ENCODE measurements around the gene ADGRL2.

Gene ADGRL2

GRCh38 chr1:81792184-81792583, 8.6 kb upstream of the ADGRL2 start:
- no peaks in the 10 kb centered on the region for H3K9me3 ChIP-seq (ENCODE audit: control insufficient read depth, insufficient read depth, low read length)
- H3K36me3 ChIP-seq (ENCODE audit: control insufficient read depth, insufficient read depth, low read length) = no peaks in the 10 kb centered on the region
- no peak overlapping the region for H3K27ac ChIP-seq (ENCODE audit: low read length)
- no peak overlapping the region for H3K4me3 ChIP-seq (ENCODE audit: low read length)
- DNase-seq (ENCODE audit: low read depth, low spot score) = no peak
- no peaks in the 10 kb centered on the region for H3K27me3 ChIP-seq (ENCODE audit: control insufficient read depth, insufficient read depth, low read length)
- no CpG with 5 or more reads among the region's 2 CpGs for WGBS (ENCODE audit: insufficient coverage, insufficient read length)
- no peaks in the 10 kb centered on the region for H3K4me1 ChIP-seq (ENCODE audit: control insufficient read depth, insufficient read depth, low read length)

DNA sequence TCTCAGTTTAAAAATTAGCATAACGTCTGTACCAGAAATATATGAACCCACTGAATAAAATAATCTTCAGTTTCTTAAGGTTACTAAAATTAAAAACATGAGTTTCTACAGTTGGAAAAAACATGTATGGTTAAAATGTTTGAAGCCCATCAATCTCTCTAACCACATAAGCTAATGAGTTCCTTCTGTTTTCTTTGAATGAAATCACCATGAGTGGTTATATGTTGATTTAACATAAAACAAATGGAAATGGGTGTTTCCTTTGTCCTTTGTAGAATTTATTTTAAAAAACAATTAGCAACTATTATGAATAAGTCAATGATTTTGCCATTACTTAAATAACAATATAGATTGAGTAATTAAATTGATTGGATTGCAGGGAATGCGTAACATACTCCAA, 3.0 kb upstream of the ADGRL2 start:
- Histone ChIP-seq H3K27ac (ENCODE audit: low read length) (no peak overlapping the region), H3K9me3 (ENCODE audit: control insufficient read depth, insufficient read depth, low read length) (no peaks in the 10 kb centered on the region), H3K27me3 (ENCODE audit: control insufficient read depth, insufficient read depth, low read length) (no peaks in the 10 kb centered on the region), H3K36me3 (ENCODE audit: control insufficient read depth, insufficient read depth, low read length) (no peaks in the 10 kb centered on the region), H3K4me3 (ENCODE audit: low read length) (no peak overlapping the region), H3K4me1 (ENCODE audit: control insufficient read depth, insufficient read depth, low read length) (no peaks in the 10 kb centered on the region)
- DNase-seq (ENCODE audit: low read depth, low spot score) = no peak
- no CpG with 5 or more reads among the region's 2 CpGs for WGBS (ENCODE audit: insufficient coverage, insufficient read length)

GRCh38 chr1:81799939-81800694, 617 bp upstream of the ADGRL2 start:
- H3K36me3 ChIP-seq (ENCODE audit: control insufficient read depth, insufficient read depth, low read length) = no peaks in the 10 kb centered on the region

DNA sequence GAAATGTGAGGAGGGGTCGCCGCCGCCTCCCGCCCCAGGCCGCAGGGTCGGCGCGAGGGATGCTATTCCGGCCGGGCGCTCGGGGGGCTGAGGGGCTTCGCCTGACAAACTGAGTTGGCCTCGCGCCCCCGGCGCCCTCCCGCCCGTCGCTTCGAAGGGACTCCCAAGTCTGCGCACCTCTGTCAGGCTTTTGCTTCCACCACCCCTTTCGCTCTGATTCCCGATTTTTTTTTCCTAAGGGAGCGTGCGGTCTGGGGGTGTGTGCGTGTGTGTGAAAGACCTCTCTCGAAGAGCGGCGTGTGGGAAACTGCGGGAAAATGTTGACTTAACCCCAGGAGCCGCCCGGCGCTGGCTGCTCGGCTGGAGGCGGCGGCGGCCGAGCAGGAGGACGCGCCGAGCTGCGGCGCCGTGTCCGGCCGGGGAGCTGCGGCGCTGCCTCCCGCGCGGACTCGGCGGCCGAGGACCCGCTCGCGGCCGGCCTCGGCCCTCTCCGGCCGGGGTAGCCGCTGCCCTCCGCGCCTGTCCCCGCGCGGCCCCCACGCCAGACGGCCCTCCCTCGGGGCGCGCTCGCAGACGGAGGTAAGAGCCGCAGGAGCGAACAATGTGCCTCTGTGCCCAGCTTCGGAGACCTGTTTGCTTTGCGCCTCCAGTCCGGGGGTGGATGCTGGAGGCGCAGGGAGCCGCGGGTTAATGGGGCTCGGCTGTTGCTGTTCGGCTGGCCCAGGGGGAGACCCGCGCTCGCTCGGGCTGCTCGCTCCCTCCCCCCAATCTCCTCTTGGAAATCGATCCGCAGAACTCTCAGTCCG, 1.1 kb downstream of the ADGRL2 start:
- Histone ChIP-seq H3K4me3 (ENCODE audit: low read length) (peak overlapping the region; percentile 90), H3K27me3 (ENCODE audit: control insufficient read depth, insufficient read depth, low read length) (no peaks in the 10 kb centered on the region), H3K27ac (ENCODE audit: low read length) (no peak overlapping the region), H3K36me3 (ENCODE audit: control insufficient read depth, insufficient read depth, low read length) (no peaks in the 10 kb centered on the region), H3K4me1 (ENCODE audit: control insufficient read depth, insufficient read depth, low read length) (no peaks in the 10 kb centered on the region), H3K9me3 (ENCODE audit: control insufficient read depth, insufficient read depth, low read length) (no peaks in the 10 kb centered on the region)
- no peak for DNase-seq (ENCODE audit: low read depth, low spot score)
- WGBS (ENCODE audit: insufficient coverage, insufficient read length) = no CpG with 5 or more reads among the region's 93 CpGs

More at GRCh38 chr1:81799939-81800694, 617 bp upstream of the ADGRL2 start:
- Histone ChIP-seq H3K27me3 (ENCODE audit: control insufficient read depth, insufficient read depth, low read length) (no peaks in the 10 kb centered on the region), H3K27ac (ENCODE audit: low read length) (no peak overlapping the region), H3K4me3 (ENCODE audit: low read length) (peak overlapping the region; percentile 90; the same call in 1 of the 2 replicates), H3K4me1 (ENCODE audit: control insufficient read depth, insufficient read depth, low read length) (no peaks in the 10 kb centered on the region), H3K9me3 (ENCODE audit: control insufficient read depth, insufficient read depth, low read length) (no peaks in the 10 kb centered on the region)
- no CpG with 5 or more reads among the region's 44 CpGs for WGBS (ENCODE audit: insufficient coverage, insufficient read length)
- no peak for DNase-seq (ENCODE audit: low read depth, low spot score)

GRCh38 chr1:81802457-81802706, 1.6 kb downstream of the ADGRL2 start:
- no peak for DNase-seq (ENCODE audit: low read depth, low spot score)
- Histone ChIP-seq H3K9me3 (ENCODE audit: control insufficient read depth, insufficient read depth, low read length) (no peaks in the 10 kb centered on the region), H3K4me3 (ENCODE audit: low read length) (peak overlapping the region; percentile 90), H3K36me3 (ENCODE audit: control insufficient read depth, insufficient read depth, low read length) (no peaks in the 10 kb centered on the region), H3K27ac (ENCODE audit: low read length) (no peak overlapping the region), H3K27me3 (ENCODE audit: control insufficient read depth, insufficient read depth, low read length) (no peaks in the 10 kb centered on the region), H3K4me1 (ENCODE audit: control insufficient read depth, insufficient read depth, low read length) (no peaks in the 10 kb centered on the region)
- no CpG with 5 or more reads among the region's 17 CpGs for WGBS (ENCODE audit: insufficient coverage, insufficient read length)

DNA sequence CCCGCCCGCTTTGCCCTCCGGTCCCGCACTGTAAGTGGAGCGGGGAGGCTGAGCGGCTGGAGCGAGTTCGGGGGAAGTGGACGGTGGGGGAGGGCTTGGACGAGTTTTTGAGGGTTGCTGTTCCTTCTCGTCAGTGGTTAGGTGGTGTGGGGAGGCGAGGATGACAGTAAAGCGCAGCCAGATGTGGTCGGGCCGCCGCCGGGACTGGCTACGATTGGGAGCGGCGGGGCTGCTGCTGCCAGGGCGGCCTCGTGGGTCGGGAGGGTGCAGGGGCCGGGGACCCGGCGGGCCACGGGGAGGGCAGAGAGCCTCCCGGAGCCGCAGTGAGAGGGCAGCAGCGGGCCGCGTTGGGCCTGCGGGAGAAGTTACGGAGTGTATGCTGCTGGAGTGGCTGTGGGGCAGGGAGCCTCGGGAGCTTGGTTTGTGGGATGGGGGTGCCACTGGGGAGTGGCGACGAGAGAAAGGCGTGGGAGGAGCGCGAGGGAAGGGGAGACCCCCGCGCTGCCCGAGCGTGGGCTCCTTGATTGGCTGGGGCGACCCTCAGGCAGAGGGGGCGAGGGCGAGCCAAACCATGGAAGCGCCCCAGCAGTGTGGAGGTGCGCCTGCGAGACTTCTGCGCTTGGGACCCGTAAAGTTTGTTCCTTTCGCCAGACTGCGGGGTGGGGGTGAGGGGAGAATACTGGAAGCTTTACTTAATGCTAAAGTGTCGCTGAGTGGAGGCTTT, 2.1 kb downstream of the ADGRL2 start:
- Histone ChIP-seq H3K9me3 (ENCODE audit: control insufficient read depth, insufficient read depth, low read length) (no peaks in the 10 kb centered on the region), H3K4me1 (ENCODE audit: control insufficient read depth, insufficient read depth, low read length) (no peaks in the 10 kb centered on the region), H3K36me3 (ENCODE audit: control insufficient read depth, insufficient read depth, low read length) (no peaks in the 10 kb centered on the region), H3K27ac (ENCODE audit: low read length) (no peak overlapping the region), H3K27me3 (ENCODE audit: control insufficient read depth, insufficient read depth, low read length) (no peaks in the 10 kb centered on the region), H3K4me3 (ENCODE audit: low read length) (peak overlapping the region; percentile 90)
- no CpG with 5 or more reads among the region's 55 CpGs for WGBS (ENCODE audit: insufficient coverage, insufficient read length)
- no peak for DNase-seq (ENCODE audit: low read depth, low spot score)

DNA sequence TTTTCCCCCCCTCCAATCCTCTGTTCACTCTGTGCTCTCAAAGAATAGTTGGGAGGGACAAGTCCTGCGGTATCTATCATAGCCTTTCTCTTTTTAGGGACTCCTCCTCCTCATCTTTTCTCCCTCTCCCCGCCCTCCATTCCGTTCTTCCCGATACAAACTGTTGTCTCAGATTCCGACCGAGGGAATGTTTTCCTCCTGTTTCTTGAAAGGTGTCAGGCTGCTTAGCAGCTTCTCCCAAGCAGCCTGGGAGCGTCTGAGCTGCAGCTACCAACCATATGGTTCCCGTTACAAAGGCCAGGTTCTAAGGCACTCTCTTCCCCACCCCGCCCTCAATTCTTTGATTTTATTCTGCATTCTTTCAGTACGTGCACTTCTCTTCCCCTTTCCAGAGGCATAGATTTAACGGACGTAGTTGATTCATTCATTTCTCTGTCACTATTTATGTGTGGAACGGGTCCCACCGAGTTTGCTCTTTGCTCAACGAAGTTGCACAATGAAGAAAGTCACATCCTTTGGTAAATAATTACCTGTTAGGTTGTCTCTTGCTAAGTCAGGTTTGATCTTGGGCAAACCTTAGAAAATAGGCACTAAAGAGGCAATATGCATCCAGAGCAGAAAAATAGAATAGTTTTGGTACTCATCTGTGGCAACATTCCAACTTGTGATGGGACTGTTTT, 2.8 kb downstream of the ADGRL2 start:
- peak overlapping the region; percentile 90; the same call in 1 of the 2 replicates for H3K4me3 ChIP-seq (ENCODE audit: low read length)
- no peak for DNase-seq (ENCODE audit: low read depth, low spot score)
- H3K9me3 ChIP-seq (ENCODE audit: control insufficient read depth, insufficient read depth, low read length) = no peaks in the 10 kb centered on the region
- no peaks in the 10 kb centered on the region for H3K36me3 ChIP-seq (ENCODE audit: control insufficient read depth, insufficient read depth, low read length)
- H3K27ac ChIP-seq (ENCODE audit: low read length) = no peak overlapping the region
- WGBS (ENCODE audit: insufficient coverage, insufficient read length) = no CpG with 5 or more reads among the region's 15 CpGs
- no peaks in the 10 kb centered on the region for H3K27me3 ChIP-seq (ENCODE audit: control insufficient read depth, insufficient read depth, low read length)
- no peaks in the 10 kb centered on the region; the same call in 1 of the 2 replicates for H3K4me1 ChIP-seq (ENCODE audit: control insufficient read depth, insufficient read depth, low read length)

DNA sequence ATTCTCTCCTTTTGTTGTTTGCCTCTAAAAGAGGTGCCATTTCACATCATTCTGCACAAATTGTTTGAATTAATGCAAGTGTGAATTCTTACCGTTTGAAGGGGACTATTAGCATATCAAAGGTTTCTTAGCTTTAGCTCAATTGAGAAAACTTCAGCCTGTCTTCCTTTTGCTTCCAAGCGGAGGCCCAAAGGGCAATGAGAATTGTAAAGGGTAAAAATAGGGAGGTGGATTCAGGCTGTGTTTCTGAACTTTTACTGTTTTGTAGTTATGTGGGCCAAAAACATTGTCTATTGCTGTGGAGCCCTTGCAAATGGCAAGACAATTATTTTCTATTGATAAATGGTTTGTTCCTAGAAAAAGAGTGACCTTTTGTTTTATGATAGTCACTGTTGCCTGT, 3.6 kb downstream of the ADGRL2 start:
- no peak for DNase-seq (ENCODE audit: low read depth, low spot score)
- Histone ChIP-seq H3K4me1 (ENCODE audit: control insufficient read depth, insufficient read depth, low read length) (no peaks in the 10 kb centered on the region; the same call in 1 of the 2 replicates), H3K4me3 (ENCODE audit: low read length) (peak overlapping the region; percentile 17; the same call in 1 of the 2 replicates), H3K36me3 (ENCODE audit: control insufficient read depth, insufficient read depth, low read length) (no peaks in the 10 kb centered on the region), H3K27ac (ENCODE audit: low read length) (no peak overlapping the region), H3K27me3 (ENCODE audit: control insufficient read depth, insufficient read depth, low read length) (no peaks in the 10 kb centered on the region), H3K9me3 (ENCODE audit: control insufficient read depth, insufficient read depth, low read length) (no peaks in the 10 kb centered on the region)
- no CpG with 5 or more reads among the region's 2 CpGs for WGBS (ENCODE audit: insufficient coverage, insufficient read length)

DNA sequence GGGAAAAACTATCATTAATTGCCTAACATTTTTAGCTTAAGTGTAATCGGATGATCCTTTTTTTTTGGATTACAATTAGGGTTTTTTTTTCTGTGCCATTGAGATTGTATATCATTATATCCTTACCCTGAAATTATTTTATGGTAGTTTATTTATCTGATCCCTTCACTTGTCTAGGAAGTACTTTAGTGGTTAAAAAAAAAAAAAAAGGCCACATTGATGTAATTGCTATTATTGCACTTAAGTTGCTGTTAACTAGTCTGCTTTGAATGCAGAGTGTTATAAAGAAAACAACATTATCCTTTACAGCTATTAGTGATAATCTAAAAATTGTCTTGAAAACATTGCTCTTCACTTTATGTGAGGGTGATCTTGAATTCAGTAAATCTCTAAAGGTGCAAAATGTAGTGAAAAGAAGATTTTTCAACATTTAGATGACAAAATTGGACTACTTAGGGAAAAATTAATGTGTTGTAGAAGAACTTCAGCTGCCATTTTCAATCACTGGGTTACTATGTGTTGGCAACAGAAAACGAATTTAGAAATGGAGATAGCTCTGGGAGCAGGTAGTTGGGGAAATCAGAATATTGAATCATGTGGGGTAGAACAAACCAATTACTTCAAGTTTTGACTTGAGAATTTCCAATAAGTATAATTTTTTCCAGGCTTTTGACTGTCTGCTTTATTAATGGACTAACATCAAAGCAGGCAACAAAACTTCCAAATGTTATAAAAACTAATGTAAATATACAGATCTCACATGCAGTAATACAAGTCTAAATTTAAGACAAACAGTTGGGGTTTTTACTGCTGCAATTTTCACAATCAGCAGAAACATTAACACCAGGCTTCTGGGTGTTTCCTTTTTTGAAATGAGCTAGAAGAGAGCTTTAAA, 5.0 kb downstream of the ADGRL2 start:
- Histone ChIP-seq H3K4me3 (ENCODE audit: low read length) (no peak overlapping the region), H3K27me3 (ENCODE audit: control insufficient read depth, insufficient read depth, low read length) (no peaks in the 10 kb centered on the region), H3K9me3 (ENCODE audit: control insufficient read depth, insufficient read depth, low read length) (no peaks in the 10 kb centered on the region), H3K4me1 (ENCODE audit: control insufficient read depth, insufficient read depth, low read length) (peaks cover 2% of the 10 kb centered on the region; the same call in 1 of the 2 replicates), H3K36me3 (ENCODE audit: control insufficient read depth, insufficient read depth, low read length) (no peaks in the 10 kb centered on the region), H3K27ac (ENCODE audit: low read length) (no peak overlapping the region)
- WGBS (ENCODE audit: insufficient coverage, insufficient read length) = no CpG with 5 or more reads among the region's 2 CpGs
- DNase-seq (ENCODE audit: low read depth, low spot score) = no peak
